Ishikawa (cell line): ENCODE data around the gene ADCY7.

Experiments
- CEBPB ChIP-seq: IDR thresholded peaks from 2 replicates; pipeline ENCODE4 v1.6.1; 2012
- CREB1 ChIP-seq: IDR thresholded peaks from 2 replicates; pipeline ENCODE4 v1.6.1; 2012; ENCODE audit warnings: low read depth
- EGR1 ChIP-seq: IDR thresholded peaks from 2 replicates; pipeline ENCODE4 v1.6.1; 2012
- EP300 ChIP-seq: IDR thresholded peaks from 2 replicates; pipeline ENCODE4 v1.6.1; 2012; ENCODE audit warnings: borderline replicate concordance
- FOXM1 ChIP-seq: IDR thresholded peaks from 2 replicates; pipeline ENCODE4 v1.6.1; 2012; ENCODE audit warnings: low read depth, borderline replicate concordance
- NFIC ChIP-seq: IDR thresholded peaks from 2 replicates; pipeline ENCODE4 v1.6.1; 2012
- RAD21 ChIP-seq: IDR thresholded peaks from 2 replicates; pipeline ENCODE4 v1.6.1; 2012; ENCODE audit warnings: low read depth
- TAF1 ChIP-seq: IDR thresholded peaks from 2 replicates; pipeline ENCODE4 v1.6.1; 2012; ENCODE audit warnings: low read depth, mild to moderate bottlenecking
- TCF12 ChIP-seq: IDR thresholded peaks from 2 replicates; pipeline ENCODE4 v1.6.1; 2012; ENCODE audit warnings: low read depth
- TEAD4 ChIP-seq: IDR thresholded peaks from 2 replicates; pipeline ENCODE4 v1.6.1; 2012
- YY1 ChIP-seq: IDR thresholded peaks from 2 replicates; pipeline ENCODE4 v1.6.1; 2012; ENCODE audit warnings: low read depth
- ZBTB7A ChIP-seq: IDR thresholded peaks from 2 replicates; pipeline ENCODE4 v1.6.1; 2012; ENCODE audit warnings: low read depth
- TF ChIP-seq, protein P1 (sequence below): IDR thresholded peaks from 2 replicates; pipeline ENCODE4 v1.6.1; 2012; ENCODE audit warnings: low read depth, mild to moderate bottlenecking
- TF ChIP-seq, protein P2 (sequence below): IDR thresholded peaks from 2 replicates; pipeline ENCODE4 v1.6.1; 2012
- TF ChIP-seq, protein P3 (sequence below): IDR thresholded peaks from 2 replicates; pipeline ENCODE4 v1.6.1; 2012

Gene ADCY7

DNA sequence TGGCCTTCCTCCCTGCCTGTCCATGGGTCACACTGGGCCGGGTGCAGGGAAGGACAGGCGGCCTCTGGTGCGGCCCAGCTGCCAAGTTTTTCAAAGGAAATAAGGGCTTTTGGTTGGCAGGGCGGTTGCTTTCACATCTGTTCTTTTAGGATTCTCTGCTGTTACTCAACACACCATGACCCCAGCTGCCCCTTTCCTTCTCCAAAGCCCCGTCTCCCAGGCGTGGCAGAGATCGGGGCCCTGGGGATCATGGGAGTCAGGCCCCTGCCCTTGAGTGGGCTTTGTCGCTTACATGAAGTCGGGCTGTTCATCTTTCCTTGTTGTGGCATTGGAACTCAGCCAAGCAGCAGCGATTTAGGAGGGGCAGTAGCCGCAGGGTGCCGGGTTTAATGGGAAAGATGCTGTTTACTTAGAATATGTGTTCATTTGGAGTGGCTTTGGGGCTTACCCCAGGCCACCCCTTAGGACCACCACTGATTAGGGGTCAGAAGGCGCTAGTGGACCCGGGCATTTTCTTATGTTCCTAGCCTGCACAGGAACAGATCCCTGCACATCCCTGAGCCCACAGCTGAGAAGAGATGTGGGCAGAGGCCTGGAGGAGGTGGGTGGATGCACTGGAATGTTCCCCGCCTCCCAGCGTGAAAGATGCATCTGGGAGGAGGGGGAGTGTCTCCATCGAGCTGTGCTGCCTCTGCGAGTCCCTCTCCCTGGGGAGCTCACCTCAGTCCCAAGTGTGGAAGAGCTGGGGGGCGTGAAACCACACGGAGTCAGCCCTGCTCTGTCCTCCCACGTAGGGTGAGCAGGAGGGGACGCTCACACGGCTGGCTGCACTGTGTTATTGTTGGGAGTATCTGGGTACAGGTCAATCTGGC lies 6.8 kb upstream of the ADCY7 start:
- TF ChIP-seq NFIC (peak; percentile 38; the same call in 1 of the 2 replicates), YY1 (no peak)

DNA sequence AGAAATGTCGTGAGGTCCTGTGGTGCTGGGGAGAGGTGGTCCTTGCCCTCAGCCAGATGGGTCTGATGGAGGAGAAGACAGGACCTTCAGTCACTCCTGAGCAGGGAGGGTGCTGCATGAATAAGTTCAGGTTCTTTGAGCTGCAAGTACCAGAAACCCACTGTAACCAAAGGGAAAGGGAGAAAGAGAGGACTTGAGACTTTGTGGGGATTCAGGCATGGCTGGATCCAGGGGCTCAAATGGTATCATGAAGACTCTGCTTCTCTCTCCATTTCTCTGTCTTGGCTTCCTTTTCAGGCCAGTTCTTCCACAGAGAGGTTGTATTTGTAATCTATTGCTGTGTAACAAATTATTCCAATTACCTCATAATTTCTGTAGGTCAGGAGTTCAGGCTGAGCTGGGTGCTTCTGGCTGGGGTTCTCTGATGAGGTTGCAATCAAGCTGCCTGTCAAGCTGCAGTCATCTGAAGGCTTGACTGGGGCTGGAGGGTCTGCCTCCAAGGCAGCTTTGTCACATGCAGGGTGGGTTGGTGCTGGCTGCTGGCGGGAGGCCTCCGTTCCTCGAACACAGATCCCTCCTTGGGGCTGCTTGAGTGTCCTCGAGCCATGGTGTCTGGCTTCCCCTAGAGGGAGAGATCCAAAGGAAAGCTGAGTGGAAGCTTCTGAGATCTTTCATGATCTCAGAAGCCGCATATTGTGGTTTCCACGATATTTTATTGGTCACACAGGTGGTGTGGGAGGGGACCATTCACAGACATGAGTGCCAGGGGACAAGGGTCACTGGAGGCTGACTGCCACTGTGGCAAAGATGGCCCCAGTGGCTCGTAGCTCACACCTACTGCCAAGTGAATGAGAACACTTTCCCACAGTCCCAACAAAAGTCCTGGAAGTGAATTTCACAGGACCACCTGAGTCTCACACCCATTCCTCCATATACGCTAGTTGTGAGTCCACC lies 5.9 kb upstream of the ADCY7 start:
- TF ChIP-seq FOXM1 = no peak
- TF ChIP-seq CREB1 = no peak
- no peak for TF ChIP-seq TAF1
- no peak for TF ChIP-seq RAD21
- TF ChIP-seq, protein P1, sequence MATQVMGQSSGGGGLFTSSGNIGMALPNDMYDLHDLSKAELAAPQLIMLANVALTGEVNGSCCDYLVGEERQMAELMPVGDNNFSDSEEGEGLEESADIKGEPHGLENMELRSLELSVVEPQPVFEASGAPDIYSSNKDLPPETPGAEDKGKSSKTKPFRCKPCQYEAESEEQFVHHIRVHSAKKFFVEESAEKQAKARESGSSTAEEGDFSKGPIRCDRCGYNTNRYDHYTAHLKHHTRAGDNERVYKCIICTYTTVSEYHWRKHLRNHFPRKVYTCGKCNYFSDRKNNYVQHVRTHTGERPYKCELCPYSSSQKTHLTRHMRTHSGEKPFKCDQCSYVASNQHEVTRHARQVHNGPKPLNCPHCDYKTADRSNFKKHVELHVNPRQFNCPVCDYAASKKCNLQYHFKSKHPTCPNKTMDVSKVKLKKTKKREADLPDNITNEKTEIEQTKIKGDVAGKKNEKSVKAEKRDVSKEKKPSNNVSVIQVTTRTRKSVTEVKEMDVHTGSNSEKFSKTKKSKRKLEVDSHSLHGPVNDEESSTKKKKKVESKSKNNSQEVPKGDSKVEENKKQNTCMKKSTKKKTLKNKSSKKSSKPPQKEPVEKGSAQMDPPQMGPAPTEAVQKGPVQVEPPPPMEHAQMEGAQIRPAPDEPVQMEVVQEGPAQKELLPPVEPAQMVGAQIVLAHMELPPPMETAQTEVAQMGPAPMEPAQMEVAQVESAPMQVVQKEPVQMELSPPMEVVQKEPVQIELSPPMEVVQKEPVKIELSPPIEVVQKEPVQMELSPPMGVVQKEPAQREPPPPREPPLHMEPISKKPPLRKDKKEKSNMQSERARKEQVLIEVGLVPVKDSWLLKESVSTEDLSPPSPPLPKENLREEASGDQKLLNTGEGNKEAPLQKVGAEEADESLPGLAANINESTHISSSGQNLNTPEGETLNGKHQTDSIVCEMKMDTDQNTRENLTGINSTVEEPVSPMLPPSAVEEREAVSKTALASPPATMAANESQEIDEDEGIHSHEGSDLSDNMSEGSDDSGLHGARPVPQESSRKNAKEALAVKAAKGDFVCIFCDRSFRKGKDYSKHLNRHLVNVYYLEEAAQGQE = no peak
- no peak for TF ChIP-seq CEBPB
- TF ChIP-seq, protein P2, sequence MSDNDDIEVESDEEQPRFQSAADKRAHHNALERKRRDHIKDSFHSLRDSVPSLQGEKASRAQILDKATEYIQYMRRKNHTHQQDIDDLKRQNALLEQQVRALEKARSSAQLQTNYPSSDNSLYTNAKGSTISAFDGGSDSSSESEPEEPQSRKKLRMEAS = no peak
- no peak for TF ChIP-seq NFIC
- TF ChIP-seq EGR1 = no peak
- no peak for TF ChIP-seq ZBTB7A
- TF ChIP-seq, protein P3, sequence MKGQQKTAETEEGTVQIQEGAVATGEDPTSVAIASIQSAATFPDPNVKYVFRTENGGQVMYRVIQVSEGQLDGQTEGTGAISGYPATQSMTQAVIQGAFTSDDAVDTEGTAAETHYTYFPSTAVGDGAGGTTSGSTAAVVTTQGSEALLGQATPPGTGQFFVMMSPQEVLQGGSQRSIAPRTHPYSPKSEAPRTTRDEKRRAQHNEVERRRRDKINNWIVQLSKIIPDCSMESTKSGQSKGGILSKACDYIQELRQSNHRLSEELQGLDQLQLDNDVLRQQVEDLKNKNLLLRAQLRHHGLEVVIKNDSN = no peak
- no peak for TF ChIP-seq YY1
- TF ChIP-seq TEAD4 = no peak
- TF ChIP-seq TCF12 = no peak
- TF ChIP-seq EP300 = no peak

DNA sequence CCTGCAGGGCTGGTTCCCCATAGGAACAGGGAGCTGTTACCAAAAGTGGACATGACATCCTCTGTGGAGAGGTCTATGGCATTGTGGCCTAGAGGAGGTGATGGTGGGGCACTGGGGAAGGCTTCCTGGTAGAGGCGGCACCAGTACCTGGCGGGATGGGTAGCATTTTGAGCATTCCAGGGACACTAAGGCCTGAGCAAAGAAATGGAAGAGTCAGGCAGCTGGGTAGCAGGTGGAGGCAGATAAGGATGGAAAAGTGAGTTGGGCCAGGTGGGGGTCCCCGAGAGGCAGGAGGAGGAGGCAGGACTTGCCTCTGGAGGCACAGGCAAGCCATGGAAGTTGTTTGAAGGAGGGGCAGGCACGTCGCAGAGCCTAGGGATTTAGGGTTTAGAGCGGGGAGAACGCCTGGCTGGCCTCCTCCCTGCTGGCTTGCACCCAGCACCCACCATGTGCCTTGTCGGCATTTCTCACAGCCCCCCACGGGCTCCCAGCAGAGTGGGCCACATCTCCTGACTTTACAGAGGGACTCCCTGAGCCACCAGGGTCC lies 5.1 kb upstream of the ADCY7 start:
- TF ChIP-seq EGR1 (no peak), FOXM1 (no peak)
- TF ChIP-seq, protein P2 = no peak

DNA sequence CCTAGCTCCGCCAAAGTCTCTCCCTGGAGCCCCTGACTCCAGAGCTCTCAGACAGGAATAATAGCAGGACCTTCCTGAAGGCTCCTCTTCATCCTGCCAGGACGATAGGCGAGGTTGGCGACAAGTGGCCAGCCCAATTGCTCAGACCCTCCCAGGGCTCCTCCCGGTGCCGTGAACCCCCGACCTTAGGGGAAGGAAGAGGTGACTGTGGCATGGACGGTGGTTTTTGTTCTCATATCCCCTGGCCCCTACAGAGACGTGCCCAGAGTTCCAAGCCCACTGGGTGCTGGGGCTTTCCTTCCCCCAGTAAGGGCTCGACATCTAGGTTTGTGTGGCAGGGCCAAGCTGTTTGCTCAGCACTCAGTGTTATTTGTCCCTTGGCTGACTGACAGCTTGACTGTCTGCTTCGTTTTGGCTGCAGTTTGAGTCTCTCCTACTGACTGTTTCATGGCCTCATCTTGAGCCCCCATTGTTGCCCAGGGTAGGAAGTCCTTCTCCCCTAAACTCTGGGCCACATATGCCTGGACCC lies 4.6 kb upstream of the ADCY7 start:
- TF ChIP-seq TEAD4 (no peak), NFIC (no peak), EGR1 (no peak), YY1 (no peak), CEBPB (no peak), CREB1 (no peak), RAD21 (no peak), TCF12 (no peak), EP300 (no peak), TAF1 (no peak), FOXM1 (no peak), ZBTB7A (no peak)
- TF ChIP-seq, protein P2 = no peak
- TF ChIP-seq, protein P1 = no peak
- TF ChIP-seq, protein P3 = no peak
